ENCODE data around the gene CDHR4. TPM values are rescaled to one million over a fixed set of nuclear protein-coding genes. Genes with fewer than 3 reads are reported as not detected.
"Not testable (repeated sequence)": the region's sequence is repeated elsewhere in the genome, so short reads cannot be mapped to it uniquely, and the experiment has no call there.

CDHR4 gene
- polyA plus RNA-seq, 6 donors from 2014 or later = not detected

GRCh38 chr3:49782277-49782676, 17.4 kb downstream of the CDHR4 start:
- not testable (repeated sequence) for H3K9me3 Mint-ChIP-seq; DNase-seq; H3K27me3 Mint-ChIP-seq; H3K36me3 Mint-ChIP-seq; H3K27ac Mint-ChIP-seq; ATAC-seq (ENCODE audit: low read depth in 2 of 2)
- peaks cover 26 to 59% (median 36%) of the 10 kb centered on the region in 3 donors for H3K4me1 Mint-ChIP-seq
- peak overlapping the region in 2 of 8 donors; percentile 26 to 45 for H3K4me3 Mint-ChIP-seq

- Mint-ChIP-seq H3K27ac (peak overlapping the region in 1 of 6 donors; percentile 73), H3K4me1 (peaks cover 22 to 57% (median 29%) of the 10 kb centered on the region in 3 donors), H3K4me3 (peak overlapping the region in 2 of 8 donors; percentile 47 to 78), H3K9me3 (no peaks in the 10 kb centered on the region), H3K36me3 (no peaks in the 10 kb centered on the region), H3K27me3 (no peaks in the 10 kb centered on the region)
- DNase-seq (no peak), ATAC-seq (ENCODE audit: low read depth in 2 of 2) (no peak)
These were observed 18.1 kb downstream of the CDHR4 start for GRCh38 chr3:49781415-49782199.

- H3K27ac Mint-ChIP-seq = peak overlapping the region in 2 of 6 donors; percentile 22 to 73
- H3K4me1 Mint-ChIP-seq = peaks cover 22 to 57% (median 28%) of the 10 kb centered on the region in 3 donors
- not testable (repeated sequence) for ATAC-seq (ENCODE audit: low read depth in 2 of 2); H3K27me3 Mint-ChIP-seq; H3K9me3 Mint-ChIP-seq; DNase-seq; H3K36me3 Mint-ChIP-seq
- H3K4me3 Mint-ChIP-seq = peak overlapping the region in 1 of 8 donors; percentile 78
These were observed 18.7 kb downstream of the CDHR4 start for GRCh38 chr3:49780975-49781365.

GRCh38 chr3:49780080-49780974, 19.3 kb downstream of the CDHR4 start:
- no peak for DNase-seq
- H3K36me3 Mint-ChIP-seq = no peaks in the 10 kb centered on the region
- H3K4me1 Mint-ChIP-seq = peaks cover 18 to 52% (median 26%) of the 10 kb centered on the region in 3 donors
- ATAC-seq (ENCODE audit: low read depth in 2 of 2) = no peak
- H3K27me3 Mint-ChIP-seq = no peaks in the 10 kb centered on the region
- H3K4me3 Mint-ChIP-seq = peak overlapping the region in 1 of 8 donors; percentile 47
- H3K27ac Mint-ChIP-seq = peak overlapping the region in 1 of 6 donors; percentile 22
- no peaks in the 10 kb centered on the region for H3K9me3 Mint-ChIP-seq

GRCh38 chr3:49779358-49780079, 20.2 kb downstream of the CDHR4 start:
- peak overlapping the region in 1 of 6 donors; percentile 41 for H3K27ac Mint-ChIP-seq
- ATAC-seq (ENCODE audit: low read depth in 2 of 2) = no peak
- peaks cover 17 to 51% (median 22%) of the 10 kb centered on the region in 3 donors for H3K4me1 Mint-ChIP-seq
- H3K4me3 Mint-ChIP-seq = no peak overlapping the region
- DNase-seq = no peak
- no peaks in the 10 kb centered on the region for H3K27me3 Mint-ChIP-seq
- no peaks in the 10 kb centered on the region for H3K9me3 Mint-ChIP-seq
- no peaks in the 10 kb centered on the region for H3K36me3 Mint-ChIP-seq

GRCh38 chr3:49776101-49776500, 23.6 kb downstream of the CDHR4 start:
- ATAC-seq (ENCODE audit: low read depth in 2 of 2); H3K4me3 Mint-ChIP-seq; H3K36me3 Mint-ChIP-seq; DNase-seq; H3K27me3 Mint-ChIP-seq; H3K9me3 Mint-ChIP-seq; H3K27ac Mint-ChIP-seq: not testable (repeated sequence)
- H3K4me1 Mint-ChIP-seq = peaks cover 12 to 39% (median 22%) of the 10 kb centered on the region in 3 donors

DNA sequence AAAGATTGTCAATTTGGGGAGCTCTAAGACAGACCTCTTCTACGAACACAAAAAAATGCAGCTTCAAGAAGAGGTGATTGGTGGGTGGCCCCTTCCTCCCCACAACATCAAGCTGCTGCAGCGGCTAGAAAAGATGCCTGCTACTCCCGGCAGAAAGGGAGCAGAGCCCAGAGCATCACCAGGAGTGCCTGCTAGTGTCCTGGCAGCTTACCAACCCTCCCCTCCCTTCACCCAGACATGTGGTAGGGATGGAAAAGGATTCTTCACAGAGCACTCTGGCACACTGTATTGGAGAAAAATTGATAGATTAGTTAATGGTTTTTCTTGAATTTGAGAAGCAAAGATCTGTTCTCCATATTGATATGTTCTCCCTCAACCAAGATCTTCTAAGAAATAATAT, 24.1 kb downstream of the CDHR4 start:
- Mint-ChIP-seq H3K27me3 (no peaks in the 10 kb centered on the region), H3K9me3 (no peaks in the 10 kb centered on the region), H3K36me3 (no peaks in the 10 kb centered on the region), H3K27ac (peak overlapping the region in 1 of 6 donors; percentile 24), H3K4me1 (peaks cover 8 to 39% (median 22%) of the 10 kb centered on the region in 3 donors), H3K4me3 (no peak overlapping the region)
- ATAC-seq (ENCODE audit: low read depth in 2 of 2) (no peak), DNase-seq (no peak)

- no peak for ATAC-seq (ENCODE audit: low read depth in 2 of 2)
- DNase-seq = no peak
- Mint-ChIP-seq H3K9me3 (no peaks in the 10 kb centered on the region), H3K4me1 (peaks cover 6 to 37% (median 6%) of the 10 kb centered on the region in 3 donors), H3K4me3 (no peak overlapping the region), H3K27ac (peak overlapping the region in 1 of 6 donors; percentile 18), H3K27me3 (no peaks in the 10 kb centered on the region), H3K36me3 (peaks cover 0 to 5% of the 10 kb centered on the region in 2 donors)
These were observed 27.0 kb downstream of the CDHR4 start for GRCh38 chr3:49772703-49773102.

DNA sequence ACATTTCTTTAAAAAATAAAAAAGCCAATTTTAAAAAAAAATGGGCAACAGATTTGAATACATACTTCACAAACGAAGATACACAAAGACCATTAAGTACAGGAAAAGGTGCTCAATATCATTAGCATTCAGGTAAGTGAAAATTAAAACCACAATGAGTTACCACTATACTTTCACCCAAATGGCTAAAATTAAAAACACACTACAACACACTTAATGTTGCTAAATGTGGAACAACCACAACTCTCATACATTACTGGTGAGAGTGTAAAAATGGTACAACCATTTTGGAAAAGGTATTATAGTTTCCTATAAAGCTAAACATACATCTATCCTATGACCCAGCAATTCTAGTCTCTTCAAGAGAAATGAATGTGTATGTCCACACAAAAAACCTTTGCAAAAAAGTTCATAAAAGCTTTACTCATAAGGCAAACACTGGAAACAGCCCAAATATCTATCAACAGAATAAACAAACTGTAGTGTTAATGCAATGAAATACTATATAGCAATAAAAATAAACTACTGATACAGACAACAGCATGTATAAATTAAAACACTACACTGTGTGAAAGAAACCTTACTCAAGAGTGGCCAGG, 28.2 kb downstream of the CDHR4 start:
- H3K4me3 Mint-ChIP-seq = no peak overlapping the region
- H3K4me1 Mint-ChIP-seq = peaks cover 6 to 30% (median 6%) of the 10 kb centered on the region in 3 donors

DNA sequence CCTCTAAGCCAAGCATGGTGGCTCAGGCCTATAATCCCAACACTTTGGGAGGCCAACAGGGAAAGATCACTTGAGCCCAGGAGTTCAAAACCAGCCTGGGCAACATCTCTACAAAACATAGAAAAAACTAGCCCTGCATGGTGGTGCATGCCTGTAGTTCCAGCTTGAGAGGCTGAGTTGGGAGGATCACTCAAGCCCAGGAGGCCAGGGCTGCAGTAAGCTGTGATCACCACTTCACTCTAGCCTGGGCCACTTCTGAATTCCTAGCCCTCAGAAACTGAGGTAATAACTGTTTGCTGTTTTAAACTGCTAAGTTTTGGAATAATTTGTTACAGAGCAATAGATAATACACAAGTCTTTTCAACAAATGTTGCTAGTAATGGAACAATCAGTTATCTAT, 29.7 kb downstream of the CDHR4 start:
- H3K27me3 Mint-ChIP-seq = no peaks in the 10 kb centered on the region
- DNase-seq (no peak), ATAC-seq (ENCODE audit: low read depth in 2 of 2) (no peak)
- H3K4me3 Mint-ChIP-seq = no peak overlapping the region
- peak overlapping the region in 3 of 6 donors; percentile 9 to 55 (median 10) for H3K27ac Mint-ChIP-seq
- H3K36me3 Mint-ChIP-seq = peaks cover 0 to 5% of the 10 kb centered on the region in 2 donors
- peaks cover 0 to 31% (median 6%) of the 10 kb centered on the region in 3 donors for H3K4me1 Mint-ChIP-seq
- H3K9me3 Mint-ChIP-seq = no peaks in the 10 kb centered on the region

More for the DNA sequence above, 28.2 kb downstream of the CDHR4 start:
- H3K9me3 Mint-ChIP-seq = no peaks in the 10 kb centered on the region
- ATAC-seq (ENCODE audit: low read depth in 2 of 2) = no peak
- no peak for DNase-seq
- H3K36me3 Mint-ChIP-seq = peaks cover 0 to 5% of the 10 kb centered on the region in 2 donors
- no peaks in the 10 kb centered on the region for H3K27me3 Mint-ChIP-seq
- no peak overlapping the region for H3K27ac Mint-ChIP-seq

DNA sequence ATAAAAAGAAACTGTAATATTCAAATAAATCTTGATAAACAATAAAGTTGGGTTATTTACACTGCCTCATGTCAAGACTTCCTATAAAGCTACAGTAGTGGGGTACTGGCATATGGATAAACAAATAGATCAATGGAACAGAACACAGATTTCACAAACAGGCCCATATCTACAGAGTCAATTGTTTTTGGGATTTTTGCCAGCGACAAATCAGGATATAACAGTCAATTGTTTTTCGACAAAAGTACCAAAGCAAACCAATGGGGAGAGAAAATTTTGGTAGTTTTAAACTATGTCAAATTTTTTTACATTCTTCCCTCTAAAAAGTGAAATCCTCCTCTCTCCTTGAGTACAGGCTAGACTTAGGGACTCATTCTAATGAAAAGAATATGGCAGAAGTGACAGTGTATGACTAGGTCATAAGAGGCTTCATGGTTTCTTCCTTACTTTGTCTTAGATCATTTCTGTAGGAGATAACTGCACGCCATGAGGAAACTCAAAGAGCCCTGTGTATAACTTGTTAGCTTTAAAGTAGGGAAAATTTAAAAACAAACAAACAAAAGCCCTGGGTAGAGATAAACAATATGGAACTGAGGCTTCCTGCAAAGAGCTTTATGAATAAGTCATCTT, 30.3 kb downstream of the CDHR4 start:
- peaks cover 0 to 5% of the 10 kb centered on the region in 2 donors for H3K36me3 Mint-ChIP-seq
- no peak overlapping the region for H3K4me3 Mint-ChIP-seq
- H3K27me3 Mint-ChIP-seq = no peaks in the 10 kb centered on the region
- H3K9me3 Mint-ChIP-seq = no peaks in the 10 kb centered on the region
- no peak for DNase-seq
- peaks cover 0 to 33% (median 6%) of the 10 kb centered on the region in 3 donors for H3K4me1 Mint-ChIP-seq
- H3K27ac Mint-ChIP-seq = peak overlapping the region in 3 of 6 donors; percentile 10 to 55 (median 21)
- ATAC-seq (ENCODE audit: low read depth in 2 of 2) = no peak

DNA sequence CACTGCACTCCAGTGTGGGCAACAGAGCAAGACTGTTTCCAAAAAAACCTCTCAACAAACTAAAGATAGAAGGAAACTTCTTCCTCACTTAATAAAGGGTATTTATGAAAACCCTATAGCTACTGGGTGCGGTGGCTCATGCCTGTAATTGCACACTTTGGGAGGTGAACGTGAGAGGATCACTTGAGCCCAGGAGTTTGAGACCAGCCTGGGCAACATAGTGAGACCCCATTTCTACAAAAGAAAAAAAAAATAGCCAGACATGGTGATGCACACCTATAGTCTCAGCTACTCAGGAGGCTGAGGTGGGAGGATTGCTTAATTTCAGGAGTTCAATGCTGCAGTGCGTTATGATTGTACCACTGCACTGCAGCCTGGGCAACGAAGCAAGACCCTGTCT, 35.7 kb downstream of the CDHR4 start:
- Mint-ChIP-seq H3K27me3 (no peaks in the 10 kb centered on the region), H3K36me3 (no peaks in the 10 kb centered on the region), H3K4me3 (no peak overlapping the region), H3K9me3 (no peaks in the 10 kb centered on the region), H3K27ac (no peak overlapping the region), H3K4me1 (peaks cover 0 to 33% (median 4%) of the 10 kb centered on the region in 3 donors)
- DNase-seq (no peak), ATAC-seq (ENCODE audit: low read depth in 2 of 2) (no peak)

All from naive B cell (primary cell).